ENCODE results near the gene HSPD1.

- TF ChIP-seq, protein P1, sequence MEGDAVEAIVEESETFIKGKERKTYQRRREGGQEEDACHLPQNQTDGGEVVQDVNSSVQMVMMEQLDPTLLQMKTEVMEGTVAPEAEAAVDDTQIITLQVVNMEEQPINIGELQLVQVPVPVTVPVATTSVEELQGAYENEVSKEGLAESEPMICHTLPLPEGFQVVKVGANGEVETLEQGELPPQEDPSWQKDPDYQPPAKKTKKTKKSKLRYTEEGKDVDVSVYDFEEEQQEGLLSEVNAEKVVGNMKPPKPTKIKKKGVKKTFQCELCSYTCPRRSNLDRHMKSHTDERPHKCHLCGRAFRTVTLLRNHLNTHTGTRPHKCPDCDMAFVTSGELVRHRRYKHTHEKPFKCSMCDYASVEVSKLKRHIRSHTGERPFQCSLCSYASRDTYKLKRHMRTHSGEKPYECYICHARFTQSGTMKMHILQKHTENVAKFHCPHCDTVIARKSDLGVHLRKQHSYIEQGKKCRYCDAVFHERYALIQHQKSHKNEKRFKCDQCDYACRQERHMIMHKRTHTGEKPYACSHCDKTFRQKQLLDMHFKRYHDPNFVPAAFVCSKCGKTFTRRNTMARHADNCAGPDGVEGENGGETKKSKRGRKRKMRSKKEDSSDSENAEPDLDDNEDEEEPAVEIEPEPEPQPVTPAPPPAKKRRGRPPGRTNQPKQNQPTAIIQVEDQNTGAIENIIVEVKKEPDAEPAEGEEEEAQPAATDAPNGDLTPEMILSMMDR (IDR thresholded peaks at IDR 0.05; ENCODE audit: low read length): no peak
- TF ChIP-seq EZH2 (optimal IDR thresholded peaks at IDR 0.05; ENCODE audit: low read depth, low read length) (no peak), EZH2phosphoT487 (IDR thresholded peaks at IDR 0.05; ENCODE audit: low read length) (no peak)
Observed at GRCh38 chr2:197486175-197486574, 13.5 kb downstream of the HSPD1 start.
